ENCODE data around the gene HTRA3. TPM values are rescaled to one million over a fixed set of nuclear protein-coding genes. Genes with fewer than 3 reads are reported as not detected.
"Not testable (repeated sequence)": the region's sequence is repeated elsewhere in the genome, so short reads cannot be mapped to it uniquely, and the experiment has no call there.

Gene HTRA3
- polyA plus RNA-seq, 3 donors, result 8.4 to 15.4 (median 9.6) TPM

- peak; percentile 70 for DNase-seq
Measured at GRCh38 chr4:8341691-8342090, 72.1 kb downstream of the HTRA3 start.

- no peak for DNase-seq
Measured at GRCh38 chr4:8342651-8343261, 73.2 kb downstream of the HTRA3 start.

GRCh38 chr4:8343262-8343966 lies 73.9 kb downstream of the HTRA3 start:
- no peak for DNase-seq

- DNase-seq, result no peak
Measured at GRCh38 chr4:8343967-8344331, 74.4 kb downstream of the HTRA3 start.

- no peak for DNase-seq
Measured at GRCh38 chr4:8344377-8344776, 74.8 kb downstream of the HTRA3 start.

GRCh38 chr4:8345053-8345945 lies 75.7 kb downstream of the HTRA3 start:
- no peak for DNase-seq

GRCh38 chr4:8345946-8346814 lies 76.6 kb downstream of the HTRA3 start:
- DNase-seq, result no peak

GRCh38 chr4:8346838-8347605 lies 77.5 kb downstream of the HTRA3 start:
- DNase-seq, result no peak

- DNase-seq, result no peak
Measured at GRCh38 chr4:8347660-8348059, 78.1 kb downstream of the HTRA3 start.

- DNase-seq, result no peak
Measured at GRCh38 chr4:8348071-8348470, 78.5 kb downstream of the HTRA3 start.

GRCh38 chr4:8349236-8349635 lies 79.7 kb downstream of the HTRA3 start:
- DNase-seq, result not testable (repeated sequence)

GRCh38 chr4:8349664-8350236 lies 80.2 kb downstream of the HTRA3 start:
- no peak for DNase-seq

- no peak for DNase-seq
Measured at GRCh38 chr4:8350352-8350751, 80.8 kb downstream of the HTRA3 start.

- DNase-seq, result no peak
Measured at GRCh38 chr4:8350841-8351461, 81.4 kb downstream of the HTRA3 start.

- DNase-seq, result peak; percentile 80
Measured at GRCh38 chr4:8351931-8352367, 82.4 kb downstream of the HTRA3 start.

GRCh38 chr4:8352368-8353157 lies 83.0 kb downstream of the HTRA3 start:
- DNase-seq, result no peak

- no peak for DNase-seq
Measured at GRCh38 chr4:8353158-8353669, 83.7 kb downstream of the HTRA3 start.

- peak; percentile 23 for DNase-seq
Measured at GRCh38 chr4:8353912-8354453, 84.4 kb downstream of the HTRA3 start.

- DNase-seq, result no peak
Measured at GRCh38 chr4:8355306-8355705, 85.8 kb downstream of the HTRA3 start.

All from renal pelvis (tissue), 4 donors.